ENCODE results near the gene HHLA2.

Gene HHLA2

GRCh38 chr3:108298056-108298455 lies 1.7 kb downstream of the HHLA2 start:
- in situ Hi-C loops (cut with MboI; ENCODE audit: low sequenced_read_pairs) = no loop called here

GRCh38 chr3:108300103-108300849 lies 3.9 kb downstream of the HHLA2 start:
- in situ Hi-C loops (cut with MboI; ENCODE audit: low sequenced_read_pairs) = no loop called here

DNA sequence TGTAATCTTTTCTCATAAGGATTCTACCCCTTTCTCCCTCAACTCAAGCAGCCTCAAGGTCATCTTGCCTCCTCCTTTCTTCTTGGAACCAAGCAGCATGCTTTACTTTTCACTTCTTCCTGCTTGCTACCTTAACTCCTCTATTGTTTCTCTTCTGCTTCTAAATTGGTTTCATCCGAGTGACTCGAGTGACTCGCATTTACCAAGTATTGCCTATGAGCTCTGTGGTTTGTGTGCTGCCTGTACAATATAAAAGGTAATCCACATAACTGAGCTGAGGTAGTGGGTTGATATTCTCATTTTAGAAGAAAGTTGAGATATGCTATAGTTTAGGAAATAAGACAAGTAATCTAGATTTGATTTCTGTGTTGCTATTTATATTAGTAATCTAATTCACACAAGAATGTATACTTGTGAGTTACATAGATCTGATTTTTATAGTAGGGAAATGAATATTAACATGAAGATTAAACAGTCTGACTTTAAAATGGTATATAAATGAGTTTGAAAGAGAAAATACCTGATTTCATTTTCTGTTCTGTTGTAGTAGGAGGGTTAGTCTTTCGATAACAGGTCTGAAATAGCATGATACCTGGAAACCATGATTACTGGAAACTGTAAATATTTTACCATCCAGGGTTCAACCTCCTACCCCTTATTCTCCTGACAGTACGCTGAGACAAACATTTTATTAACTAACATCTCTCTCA lies 5.5 kb downstream of the HHLA2 start:
- in situ Hi-C loops (cut with MboI; ENCODE audit: low sequenced_read_pairs) = no loop called here

GRCh38 chr3:108302570-108302969 lies 6.2 kb downstream of the HHLA2 start:
- in situ Hi-C loops (cut with MboI; ENCODE audit: low sequenced_read_pairs) = no loop called here

DNA sequence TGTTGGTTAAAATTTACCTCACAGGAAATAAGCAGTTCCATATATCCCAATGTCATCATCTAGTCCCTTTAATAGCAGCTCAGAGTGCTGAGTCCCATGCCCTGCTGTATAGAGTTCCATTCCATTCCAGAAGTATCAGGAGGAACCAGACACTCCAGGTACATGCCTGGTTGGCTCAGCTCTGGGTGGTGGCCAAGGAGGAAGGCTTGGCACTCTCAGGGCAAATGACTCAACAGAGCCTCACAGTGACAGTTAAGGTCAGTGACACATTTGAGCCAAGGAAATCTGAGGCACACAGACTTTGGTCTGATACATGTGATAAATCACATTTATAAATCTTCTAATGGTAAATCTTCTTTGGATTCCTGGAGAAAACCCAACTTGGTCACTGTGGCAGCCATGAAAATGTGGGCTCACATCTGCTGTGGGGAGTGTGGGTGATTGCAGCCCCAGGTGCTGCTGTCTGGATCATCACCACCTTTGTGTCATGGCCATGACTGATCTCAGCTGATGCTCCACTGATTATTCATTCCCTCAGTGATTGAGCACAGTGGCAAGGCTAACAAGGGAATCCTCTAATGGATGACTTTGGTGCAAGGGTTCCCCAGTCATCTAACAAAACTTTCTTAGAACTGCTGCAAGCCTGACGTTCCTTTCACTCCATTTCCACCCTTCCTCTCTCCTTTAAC lies 9.3 kb downstream of the HHLA2 start:
- in situ Hi-C loops (cut with MboI; ENCODE audit: low sequenced_read_pairs) = no loop called here

- in situ Hi-C loops (cut with MboI; ENCODE audit: low sequenced_read_pairs) = no loop called here
Measured at GRCh38 chr3:108311797-108312196, 15.4 kb downstream of the HHLA2 start.

GRCh38 chr3:108312656-108313055 lies 16.3 kb downstream of the HHLA2 start:
- in situ Hi-C loops (cut with MboI; ENCODE audit: low sequenced_read_pairs) = no loop called here

GRCh38 chr3:108315767-108316301 lies 19.5 kb downstream of the HHLA2 start:
- in situ Hi-C loops (cut with MboI; ENCODE audit: low sequenced_read_pairs) = no loop called here

DNA sequence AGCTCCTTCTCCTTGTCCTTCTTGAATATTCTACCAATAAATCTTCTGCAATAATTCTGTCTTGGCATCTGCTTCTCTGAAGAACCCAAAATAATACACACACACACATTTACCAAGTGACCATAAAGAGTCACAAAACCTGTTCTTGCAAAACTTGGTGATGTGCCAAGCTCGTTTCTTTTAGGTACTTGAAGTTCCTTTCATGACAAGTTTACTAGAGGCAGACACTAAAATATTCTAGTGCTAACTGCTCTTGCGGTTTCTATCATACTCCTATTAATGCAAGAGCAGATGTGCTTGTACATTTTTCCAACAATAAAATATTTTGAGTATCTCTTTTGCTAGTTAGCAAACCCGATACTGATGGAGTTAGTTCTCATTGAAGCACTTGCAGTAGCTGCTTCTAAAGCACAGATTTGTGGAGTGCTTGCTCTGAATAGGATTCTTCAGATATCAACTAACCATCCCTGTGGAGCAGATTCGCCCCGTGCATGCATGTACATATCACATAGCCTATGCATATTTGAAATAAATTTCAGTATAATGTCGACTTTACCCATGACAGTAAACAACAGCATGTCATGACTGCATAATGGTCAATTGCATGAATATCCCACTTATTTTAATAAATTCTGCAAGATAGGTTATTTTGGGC lies 23.2 kb downstream of the HHLA2 start:
- in situ Hi-C loops (cut with MboI; ENCODE audit: low sequenced_read_pairs) = no loop called here

GRCh38 chr3:108320746-108321350 lies 24.5 kb downstream of the HHLA2 start:
- in situ Hi-C loops (cut with MboI; ENCODE audit: low sequenced_read_pairs) = no loop called here

GRCh38 chr3:108322352-108322751 lies 26.0 kb downstream of the HHLA2 start:
- in situ Hi-C loops (cut with MboI; ENCODE audit: low sequenced_read_pairs) = no loop called here

DNA sequence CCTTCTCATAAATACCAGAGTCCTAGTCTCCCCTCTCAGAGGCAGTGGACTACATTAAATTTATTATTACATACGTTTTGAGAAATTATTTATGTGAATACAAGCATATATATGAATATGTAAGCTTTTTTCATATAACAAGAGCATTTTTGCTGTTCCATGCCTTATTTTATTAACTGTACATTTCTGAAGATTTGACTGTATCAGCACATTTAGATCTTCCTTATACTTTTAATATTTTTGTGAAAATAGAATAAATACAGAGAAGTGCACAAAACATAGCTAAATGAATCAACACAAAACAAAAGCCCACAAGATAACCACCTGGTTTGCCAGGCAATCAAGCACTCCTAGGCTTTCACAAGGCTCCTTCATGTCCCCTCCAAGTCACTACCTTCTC lies 27.8 kb downstream of the HHLA2 start:
- in situ Hi-C loops (cut with MboI; ENCODE audit: low sequenced_read_pairs) = no loop called here

- in situ Hi-C loops (cut with MboI; ENCODE audit: low sequenced_read_pairs) = no loop called here
Measured at GRCh38 chr3:108327168-108327567, 30.8 kb downstream of the HHLA2 start.

DNA sequence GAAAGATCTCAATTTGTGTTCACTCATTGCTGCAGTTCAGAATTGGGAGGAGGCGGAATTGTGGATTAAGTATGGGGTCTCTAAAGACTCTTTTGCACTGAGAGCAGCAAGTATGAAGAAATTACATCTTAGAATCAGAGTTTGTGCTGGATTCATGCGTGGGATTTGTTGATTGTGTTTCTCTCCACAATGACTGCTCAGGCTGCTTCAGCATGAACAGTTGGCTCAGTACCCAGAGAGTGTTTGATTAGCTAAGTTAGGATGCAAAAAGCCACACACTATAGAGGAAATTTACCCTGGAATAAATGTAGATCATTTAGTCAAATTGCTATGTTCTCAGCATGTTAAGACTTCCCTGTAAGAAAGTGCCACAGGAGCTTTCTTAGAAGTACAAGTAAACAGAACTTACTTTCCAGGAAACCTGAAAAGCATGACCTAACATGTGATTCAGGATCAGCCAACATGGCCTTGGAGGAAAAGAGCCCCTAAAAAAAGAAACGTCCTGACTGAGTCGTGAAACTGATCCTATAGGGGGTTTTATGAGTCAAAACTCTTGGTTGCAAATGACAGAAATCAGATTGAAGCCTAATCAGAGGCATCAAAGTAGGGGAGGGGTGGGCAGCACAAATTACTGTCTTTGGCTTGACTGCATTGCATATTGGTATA lies 32.6 kb downstream of the HHLA2 start:
- in situ Hi-C loops (cut with MboI; ENCODE audit: low sequenced_read_pairs) = no loop called here

DNA sequence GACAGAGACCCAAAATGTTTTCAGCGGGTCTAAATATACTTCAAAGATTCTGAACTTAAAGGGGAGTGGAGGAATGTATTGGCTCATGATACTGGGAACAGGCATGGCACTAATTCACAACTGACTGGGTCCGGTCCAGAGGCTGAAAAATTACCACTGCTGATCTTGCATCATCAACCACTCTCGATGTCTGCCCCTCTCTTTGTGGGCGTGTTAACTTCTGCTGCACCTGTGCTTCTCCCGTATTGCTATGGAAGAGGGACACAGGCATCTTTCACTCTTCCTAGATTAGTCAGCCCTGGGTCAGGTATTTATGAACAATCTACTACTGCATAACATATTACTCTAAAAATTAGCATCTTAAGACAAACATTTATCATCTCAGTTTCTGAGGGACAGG lies 33.2 kb downstream of the HHLA2 start:
- in situ Hi-C loops (cut with MboI; ENCODE audit: low sequenced_read_pairs) = no loop called here

- in situ Hi-C loops (cut with MboI; ENCODE audit: low sequenced_read_pairs) = no loop called here
Measured at GRCh38 chr3:108329947-108330346, 33.6 kb downstream of the HHLA2 start.

DNA sequence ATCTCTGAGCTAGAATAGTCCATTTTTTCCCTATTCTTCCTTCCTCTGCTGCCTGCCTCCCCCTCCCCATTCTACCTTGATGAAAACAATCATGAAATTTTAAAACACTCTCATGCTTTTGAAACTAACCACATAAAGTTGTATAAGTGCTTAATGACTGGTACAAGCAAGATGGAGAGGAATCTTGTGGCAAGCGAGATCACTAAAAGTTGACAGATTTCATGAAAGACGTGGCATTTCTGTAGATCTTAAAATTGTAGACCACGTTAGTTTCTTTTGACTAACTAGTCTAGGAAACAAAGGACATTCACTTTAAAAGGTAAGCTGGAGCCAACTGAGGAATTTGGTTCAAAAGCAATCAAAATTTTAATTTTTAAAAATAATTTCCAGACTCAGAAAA lies 35.4 kb downstream of the HHLA2 start:
- in situ Hi-C loops (cut with MboI; ENCODE audit: low sequenced_read_pairs) = no loop called here

- in situ Hi-C loops (cut with MboI; ENCODE audit: low sequenced_read_pairs) = no loop called here
Measured at GRCh38 chr3:108333961-108334360, 37.6 kb downstream of the HHLA2 start.

GRCh38 chr3:108334701-108335100 lies 38.4 kb downstream of the HHLA2 start:
- in situ Hi-C loops (cut with MboI; ENCODE audit: low sequenced_read_pairs) = no loop called here

- in situ Hi-C loops (cut with MboI; ENCODE audit: low sequenced_read_pairs) = no loop called here
Measured at GRCh38 chr3:108338901-108339545, 42.7 kb downstream of the HHLA2 start.

All from hTERT RPE-1 (cell line).